ENCODE data around the gene CCDC187.

- no peak for TF ChIP-seq CTCF (IDR thresholded peaks at IDR 0.05)
- TF ChIP-seq EP300 (IDR thresholded peaks at IDR 0.05): no peak
Observed at GRCh38 chr9:136219276-136219675, 84.6 kb downstream of the CCDC187 start.

Measured in tibial nerve (tissue), 4 donors.